ENCODE results near the gene SLC1A2. TPM values are rescaled to one million over a fixed set of nuclear protein-coding genes. Genes with fewer than 3 reads are reported as not detected.

The SLC1A2 gene
- total RNA-seq, 1 experiment from 2014 or later = 0.50 TPM

- no peak overlapping the region for H2AK5ac ChIP-seq (ENCODE audit: insufficient read length, low read length)
These were observed 182.0 kb downstream of the SLC1A2 start for GRCh38 chr11:35237351-35237750.

More at GRCh38 chr11:35237351-35237750, 182.0 kb downstream of the SLC1A2 start:
- Histone ChIP-seq H3K4ac (ENCODE audit: low read depth, low read length) (no peak overlapping the region), H3K27ac (ENCODE audit: insufficient read length, low read depth, low read length) (no peak overlapping the region), H4K20me1 (ENCODE audit: control insufficient read depth, insufficient read depth, insufficient read length) (no peaks in the 10 kb centered on the region), H3K79me2 (ENCODE audit: insufficient read depth, low read length) (no peaks in the 10 kb centered on the region), H3K27me3 (ENCODE audit: insufficient read depth, low read length) (no peaks in the 10 kb centered on the region), H2BK20ac (ENCODE audit: low read depth, low read length, poor library complexity, severe bottlenecking) (no peak overlapping the region), H2AFZ (ENCODE audit: low read length) (no peak overlapping the region), H3K4me2 (ENCODE audit: insufficient read depth, insufficient read length, low read length) (no peak overlapping the region), H3K56ac (ENCODE audit: insufficient read length, low read depth, low read length) (no peak overlapping the region), H2BK12ac (ENCODE audit: insufficient read length, low read depth, low read length) (no peak overlapping the region), H3K18ac (ENCODE audit: insufficient read length, low read depth, low read length) (no peak overlapping the region), H3K9ac (ENCODE audit: extremely low read depth, insufficient read length, low read length) (no peak overlapping the region), H2BK5ac (ENCODE audit: insufficient read length, low read length) (no peak overlapping the region), H3K79me1 (ENCODE audit: insufficient read depth, low read depth, low read length, poor library complexity, severe bottlenecking) (no peaks in the 10 kb centered on the region), H4K91ac (ENCODE audit: insufficient read length, low read depth, low read length) (no peak overlapping the region), H2BK120ac (ENCODE audit: low read depth, low read length, poor library complexity, severe bottlenecking) (no peak overlapping the region), H4K5ac (ENCODE audit: insufficient read length, low read depth, low read length) (no peak overlapping the region), H3K4me1 (ENCODE audit: insufficient read depth, low read length) (peaks cover 1% of the 10 kb centered on the region; the same call in 1 of the 2 replicates), H3K14ac (ENCODE audit: insufficient read depth, low read length) (no peak overlapping the region), H3T11ph (ENCODE audit: low read length) (no peak overlapping the region), H3K23me2 (ENCODE audit: insufficient read length, low read depth, low read length, poor library complexity, severe bottlenecking) (no peaks in the 10 kb centered on the region), H2BK15ac (ENCODE audit: low read depth, low read length) (no peak overlapping the region), H4K8ac (replicated peaks; ENCODE audit: insufficient read length, low read depth, low read length) (no peak overlapping the region), H3K23ac (ENCODE audit: insufficient read length, low read depth, low read length) (no peak overlapping the region), H3K9me3 (ENCODE audit: control insufficient read depth, low read depth, low read length) (no peaks in the 10 kb centered on the region)
- WGBS (ENCODE audit: extremely low coverage, insufficient read length, low lambda C conversion rate) = no CpG with 5 or more reads among the region's 1 CpG
- no peaks in the 10 kb centered on the region; the same call in 1 of the 2 replicates for H3K27me3 Mint-ChIP-seq (ENCODE audit: low read depth)
- no peaks in the 10 kb centered on the region; a peak in 1 of 5 replicates for H3K9me3 Mint-ChIP-seq
- H3K4me3 Mint-ChIP-seq = no peak overlapping the region
- H3K27ac Mint-ChIP-seq = no peak overlapping the region
- H3K36me3 Mint-ChIP-seq (ENCODE audit: insufficient read depth in 1 of 3, low read depth in 3 of 3) = 0 out of 7 replicates have a peak, but pooled peaks cover 0 to 4% (median 0%) of the 10 kb centered on the region in 3 experiments
- H3K4me1 Mint-ChIP-seq = peaks cover 14 to 17% of the 10 kb centered on the region in 2 experiments
- TF ChIP-seq CTCF (conservative IDR thresholded peaks at IDR 0.05) = no peak
- DNase-seq = no peak

All from H9 (cell line).